HG03439 (cell line): ENCODE results near the gene LRRC7.

Source experiments
- ATAC-seq: cut with Tn5 transposase; IDR thresholded peaks from one replicate; pipeline ENCODE4 v1.9.1; 2021; ENCODE audit warnings: mild to moderate bottlenecking, moderate library complexity; ENCODE audit not compliant: unreplicated experiment

LRRC7 gene

GRCh38 chr1:69567652-69568420, at the start of gene LRRC7:
LRRC7 (plus strand) TSS chr1:69567922; CDS start chr1:69568640, 718 bp downstream.
- no peak for ATAC-seq

GRCh38 chr1:69519006-69519405, 48.7 kb upstream of the LRRC7 start:
- no peak for ATAC-seq

GRCh38 chr1:69520326-69520725, 47.4 kb upstream of the LRRC7 start:
- no peak for ATAC-seq

- ATAC-seq, result no peak
These were observed 44.7 kb upstream of the LRRC7 start for GRCh38 chr1:69523032-69523431.

GRCh38 chr1:69523461-69523860, 44.3 kb upstream of the LRRC7 start:
- ATAC-seq, result no peak

- ATAC-seq, result no peak
These were observed 43.7 kb upstream of the LRRC7 start for GRCh38 chr1:69524015-69524414.

- no peak for ATAC-seq
These were observed 40.4 kb upstream of the LRRC7 start for GRCh38 chr1:69527273-69527672.

GRCh38 chr1:69528376-69528775, 39.3 kb upstream of the LRRC7 start:
- ATAC-seq, result no peak

- ATAC-seq, result no peak
These were observed 34.4 kb upstream of the LRRC7 start for GRCh38 chr1:69533343-69533742.

GRCh38 chr1:69534829-69535228, 32.9 kb upstream of the LRRC7 start:
- no peak for ATAC-seq

- no peak for ATAC-seq
These were observed 32.2 kb upstream of the LRRC7 start for GRCh38 chr1:69535490-69535889.

GRCh38 chr1:69540052-69540451, 27.7 kb upstream of the LRRC7 start:
- ATAC-seq, result no peak

GRCh38 chr1:69551476-69552324, 16.0 kb upstream of the LRRC7 start:
- ATAC-seq, result no peak

GRCh38 chr1:69553726-69554125, 14.0 kb upstream of the LRRC7 start:
- no peak for ATAC-seq

- ATAC-seq, result no peak
These were observed 876 bp downstream of the LRRC7 start for GRCh38 chr1:69568421-69569174.

GRCh38 chr1:69569175-69569541, 1.4 kb downstream of the LRRC7 start:
- no peak for ATAC-seq

- no peak for ATAC-seq
These were observed 2.0 kb downstream of the LRRC7 start for GRCh38 chr1:69569576-69570328.

- ATAC-seq, result no peak
These were observed 2.6 kb downstream of the LRRC7 start for GRCh38 chr1:69570356-69570755.

GRCh38 chr1:69572921-69573320, 5.2 kb downstream of the LRRC7 start:
- ATAC-seq, result no peak

- ATAC-seq, result no peak
These were observed 6.2 kb downstream of the LRRC7 start for GRCh38 chr1:69573911-69574310.

GRCh38 chr1:69585666-69586065, 17.9 kb downstream of the LRRC7 start:
- no peak for ATAC-seq
